HepG2 (cell line): ENCODE results near the gene SULT2B1. TPM values are rescaled to one million over a fixed set of nuclear protein-coding genes. Genes with fewer than 3 reads are reported as not detected.
A peak's percentile ranks its signal among the peaks of the same experiment; 100 is the strongest.

Experiments
- ATAC-seq: fragments of 200-7000 bp; cut with Tn5 transposase; 3 replicates; pipeline ENCODE4 v1.9.1; 2020; ENCODE audit warnings: mild to moderate bottlenecking, moderate library complexity
- BruUV-seq: library from RNA; stranded (reverse); fragments of 400-500 nt; replicated peaks from 2 replicates; lab custom pipeline; 2021; lab: Mats Ljungman, UMichigan
- CTCF ChIA-PET: fragments of 300-600 bp; formaldehyde crosslinking; extraction: SDS; loops from one replicate; lab custom pipeline; 2021; ENCODE audit warnings: low total read pairs, inconsistent platforms, low intra/inter-chr PET ratio; lab: Yijun Ruan, JAX
- POLR2A ChIA-PET: fragments of 350-600 bp; sonication (Branson Sonifier 250); formaldehyde crosslinking; loops from one replicate; lab custom pipeline; 2020; ENCODE audit warnings: antibody characterized with exemption, inconsistent platforms; lab: Yijun Ruan, JAX
- DNase-seq: peaks from one replicate; pipeline ENCODE4 v3.0.0-alpha.2; 2015; ENCODE audit warnings: low spot score
- FAIRE-seq: peaks from 3 replicates; lab custom pipeline; 2011; peaks lifted over from hg19 to GRCh38; lab: Jason Lieb, UNC
- H2AFZ ChIP-seq: one replicate; pipeline ENCODE4 v1.6.1; 2011; ENCODE audit warnings: low read length, inconsistent platforms
- H3K27ac ChIP-seq: fragments of 300-600 bp; 3 replicates; pipeline ENCODE4 v1.8.0; 2011; ENCODE audit warnings: mixed run types, mild to moderate bottlenecking, mixed read lengths, low read length, inconsistent platforms; ENCODE audit not compliant: insufficient read depth; ENCODE audit errors: extremely low read length
- H3K27me3 ChIP-seq, 2 experiments: fragments of 200-600 bp in 1 of 2; 2 replicates in 1 of 2; 3 replicates in 1 of 2; pipeline versions ENCODE4 v1.6.0 to v1.8.0; 2011; ENCODE audit warnings: low read length in 2 of 2, mild to moderate bottlenecking in 2 of 2, moderate library complexity in 2 of 2, inconsistent platforms in 1 of 2; ENCODE audit not compliant: insufficient read depth in 2 of 2, control insufficient read depth in 1 of 2
- H3K36me3 ChIP-seq, 2 experiments: fragments of 200-600 bp in 1 of 2; replicated peaks in 1 of 2; 2 replicates in 1 of 2; 3 replicates in 1 of 2; pipeline versions ENCODE4 v1.5.1 to v1.8.0; 2011; ENCODE audit warnings: low read length in 2 of 2, inconsistent platforms in 1 of 2; ENCODE audit not compliant: insufficient read depth in 2 of 2, control insufficient read depth in 1 of 2
- H3K4me1 ChIP-seq: 2 replicates; pipeline ENCODE4 v1.5.1; 2012; ENCODE audit warnings: low read length, inconsistent platforms; ENCODE audit not compliant: insufficient read depth
- H3K4me2 ChIP-seq: 2 replicates; pipeline ENCODE4 v1.6.0; 2011; ENCODE audit warnings: low read depth, low read length, inconsistent platforms
- H3K4me3 ChIP-seq, 3 experiments: fragments of 200-600 bp in 1 of 3; sonication (generic), shearing (Covaris generic) in 1 of 3; replicated peaks in 1 of 3; 2 replicates each; pipeline ENCODE4 v1.5.1; 2011 to 2016; ENCODE audit warnings: low read length in 3 of 3, inconsistent platforms in 2 of 3, low read depth in 2 of 3, mild to moderate bottlenecking in 2 of 3, control low read depth in 1 of 3, mixed read lengths in 1 of 3; ENCODE audit not compliant: insufficient read depth in 1 of 3
- H3K79me2 ChIP-seq: one replicate; pipeline ENCODE4 v1.6.1; 2011; ENCODE audit warnings: low read length, inconsistent platforms; ENCODE audit not compliant: insufficient read depth
- H3K9ac ChIP-seq: 2 replicates; pipeline ENCODE4 v1.6.0; 2011; ENCODE audit warnings: mild to moderate bottlenecking, low read depth, low read length, inconsistent platforms; ENCODE audit not compliant: insufficient read depth
- H3K9me3 ChIP-seq: 2 replicates; pipeline ENCODE4 v1.5.1; 2012; ENCODE audit warnings: mild to moderate bottlenecking, low read length
- H4K20me1 ChIP-seq: 2 replicates; pipeline ENCODE4 v1.6.0; 2011; ENCODE audit warnings: inconsistent platforms, mild to moderate bottlenecking, low read length, moderate library complexity; ENCODE audit not compliant: insufficient read depth
- ADNP ChIP-seq: sonication (generic); formaldehyde crosslinking; IDR thresholded peaks from 2 replicates; pipeline ENCODE4 v1.4.0; 2020; ENCODE audit warnings: missing genetic modification reagents
- CENPX ChIP-seq: sonication (generic); formaldehyde crosslinking; IDR thresholded peaks from 2 replicates; pipeline ENCODE4 v1.9.0; 2021; ENCODE audit warnings: mild to moderate bottlenecking, missing genetic modification reagents, moderate library complexity
- HOXA9 ChIP-seq: sonication (generic); formaldehyde crosslinking; IDR thresholded peaks from 2 replicates; pipeline ENCODE4 v1.8.1; 2022; ENCODE audit warnings: missing genetic modification reagents, mild to moderate bottlenecking, moderate library complexity, borderline replicate concordance
- JUND ChIP-seq: sonication (generic); formaldehyde crosslinking; IDR thresholded peaks from 2 replicates; pipeline ENCODE4 v1.8.0; 2022; ENCODE audit warnings: mild to moderate bottlenecking, missing genetic modification reagents
- PTBP1 ChIP-seq: fragments of 200-400 bp; formaldehyde crosslinking; IDR thresholded peaks from 2 replicates; pipeline ENCODE4 v1.6.1; 2018; ENCODE audit warnings: low read length, low read depth; ENCODE audit not compliant: poor library complexity, severe bottlenecking
- ZKSCAN1 ChIP-seq: fragments of 150-350 bp; IDR thresholded peaks from 2 replicates; pipeline ENCODE4 v1.6.1; 2014; ENCODE audit warnings: low read length
- ZNF598 ChIP-seq: sonication (generic); formaldehyde crosslinking; IDR thresholded peaks from 2 replicates; pipeline ENCODE4 v1.5.1; 2020; ENCODE audit warnings: mild to moderate bottlenecking, missing genetic modification reagents, borderline replicate concordance
- ZNF790 ChIP-seq: sonication (generic); formaldehyde crosslinking; IDR thresholded peaks from 2 replicates; pipeline ENCODE4 v1.8.0; 2022; ENCODE audit warnings: missing genetic modification reagents, mild to moderate bottlenecking, borderline replicate concordance
- ZSCAN30 ChIP-seq: sonication (generic); formaldehyde crosslinking; IDR thresholded peaks from 2 replicates; pipeline ENCODE4 v1.5.0; 2020; ENCODE audit warnings: mild to moderate bottlenecking, missing genetic modification reagents
- WGBS: methylation state at CpG from one replicate; pipeline ENCODE4 v1.1.6; 2017; ENCODE audit warnings: low lambda C conversion rate; 5-methylcytosine and 5-hydroxymethylcytosine counted together
- in situ Hi-C: cut with HindIII; loops from 2 replicates; pipeline ENCODE4 v1.10.0; 2017; ENCODE audit warnings: low pct_unique_long_range_greater_than_20kb; ENCODE audit not compliant: extremely low pct_ligation_motif_present
- intact Hi-C: fragments of 100-400 bp; cut with micrococcal nuclease; formaldehyde crosslinking; loops from one replicate; pipeline ENCODE4 v1.10.0; 2022; ENCODE audit not compliant: unreplicated experiment
- polyA plus RNA-seq, 8 experiments: library from polyadenylated mRNA; depleted of rRNA in 3 of 8; stranded (reverse) in 7 of 8; unstranded in 1 of 8; fragments of >200 nt; fragmentation: Illumina TruSeq in 4 of 8; extraction: Trizol in 4 of 8; gene quantifications; 2 replicates each; pipeline versions ENCODE4 v1.2.1 to v1.2.3, GENCODE V29; 2011 to 2016; ENCODE audit warnings: low read depth in 4 of 8, missing spikeins in 1 of 8, mixed read lengths in 1 of 8; ENCODE audit not compliant: insufficient read depth in 1 of 8
- total RNA-seq, 5 experiments: library from RNA; depleted of rRNA; stranded (reverse); fragments of >200 nt; fragmentation: Illumina TruSeq; extraction: Trizol; gene quantifications; 2 replicates each; pipeline ENCODE4 v1.2.3, GENCODE V29; 2016; ENCODE audit warnings: low read depth in 1 of 5
- TF ChIP-seq, protein P1 (sequence below): IDR thresholded peaks from 2 replicates; pipeline ENCODE4 v1.6.1; 2016; ENCODE audit warnings: low read depth, missing genetic modification reagents, missing compliant biosample characterization

The SULT2B1 gene
- total and polyA plus RNA-seq, 2 of the 13 experiments (the other 11 are each of a cell fraction or from before 2014, with no cell fraction given): 0.13 TPM; not detected in 1

DNA sequence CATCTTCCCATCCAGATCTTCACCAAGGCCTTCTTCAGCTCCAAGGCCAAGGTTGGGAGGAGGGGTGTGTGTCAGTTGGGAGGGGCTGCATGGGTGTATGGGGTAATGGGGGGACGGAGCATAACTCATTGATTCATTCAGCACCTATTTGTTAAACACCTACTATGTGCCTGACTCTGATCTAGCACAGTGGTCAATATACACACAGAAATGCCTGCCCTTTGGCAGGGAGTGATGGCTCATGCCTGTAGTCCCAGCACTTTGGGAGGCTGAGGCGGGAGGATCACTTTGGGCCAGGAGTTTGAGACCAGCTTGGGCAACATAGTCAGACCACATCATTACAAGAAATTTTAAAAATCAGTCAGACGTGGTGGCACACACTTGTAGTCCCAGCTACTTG, 35.4 kb downstream of the SULT2B1 start:
- POLR2A ChIA-PET: no interaction called here
- in situ Hi-C loops: loop anchor here (5.0 to 10.0 kb wide), 2 partner anchors 85 to 273 kb away; no protein-coding TSS in a partner anchor
- H3K4me3 ChIP-seq: no peak overlapping the region
- ATAC-seq (no peak), FAIRE-seq (no peak)
- H3K27ac ChIP-seq: no peak overlapping the region
- no TSS peak for BruUV-seq
- H3K36me3 ChIP-seq: no peaks in the 10 kb centered on the region
- no peak overlapping the region for H2AFZ ChIP-seq
- WGBS: 41% methylated on average over 2 of the region's 3 CpGs
- peaks cover 11% of the 10 kb centered on the region for H3K4me1 ChIP-seq
- peak; percentile 58; the same call in 1 of the 2 replicates for TF ChIP-seq ZKSCAN1
- no peak for TF ChIP-seq CENPX
- TF ChIP-seq, all 625 proteins: peak for 1
- H4K20me1 ChIP-seq: no peaks in the 10 kb centered on the region
- intact Hi-C loops: loop anchor here (10.0 kb wide), 1 partner anchor 273 kb away; no protein-coding TSS in a partner anchor
- H3K9me3 ChIP-seq: no peaks in the 10 kb centered on the region
- no peak overlapping the region for H3K9ac ChIP-seq
- CTCF ChIA-PET: no interaction called here
- no peak overlapping the region for H3K4me2 ChIP-seq
- H3K27me3 ChIP-seq: peaks cover 1 to 3% of the 10 kb centered on the region in 2 experiments; a peak in 2 of 5 replicates
- no peak for DNase-seq
- no peaks in the 10 kb centered on the region for H3K79me2 ChIP-seq

DNA sequence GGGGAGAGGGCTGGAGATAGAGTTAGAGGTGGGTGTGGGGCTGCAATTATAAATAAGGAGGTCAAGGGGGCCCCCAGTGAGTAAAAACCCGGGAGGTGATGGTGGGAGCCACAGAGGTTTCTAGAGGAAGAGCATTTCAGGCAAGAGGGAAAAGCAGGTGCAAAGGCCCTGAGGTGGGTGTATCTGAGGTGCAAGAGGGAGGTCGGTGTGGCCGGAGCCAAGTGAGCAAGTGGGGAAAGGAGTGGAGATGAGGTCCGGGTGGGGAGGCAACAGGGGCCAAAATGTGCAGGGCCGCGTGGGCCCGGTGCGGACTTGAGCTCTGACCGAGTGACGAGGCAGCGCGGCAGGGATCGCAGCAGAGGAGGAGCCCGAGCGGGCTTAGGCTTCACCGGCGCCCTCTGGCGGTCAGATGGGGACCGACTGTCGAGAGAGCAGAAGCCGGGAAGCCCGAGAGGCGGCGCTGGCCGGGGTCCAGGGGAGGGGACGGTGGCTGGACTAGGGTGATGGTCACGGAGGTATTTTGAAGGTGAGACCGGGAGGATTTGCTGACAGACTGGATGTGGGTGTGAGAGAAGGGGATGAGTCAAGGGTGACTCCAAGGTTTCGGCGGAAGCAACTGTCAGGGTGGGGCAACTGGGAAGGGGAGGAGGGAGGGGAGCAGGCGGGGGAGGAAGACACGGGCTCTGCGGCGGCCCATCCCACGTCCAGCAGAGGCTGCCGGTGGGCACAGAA, 36.9 kb downstream of the SULT2B1 start:
- peaks cover 1 to 3% of the 10 kb centered on the region in 2 experiments; a peak in 2 of 5 replicates for H3K27me3 ChIP-seq
- H3K79me2 ChIP-seq: no peaks in the 10 kb centered on the region
- ChIA-PET POLR2A (interaction anchor here (1.0 kb wide), 2 partner anchors 25 to 31 kb away, joined by 3 to 4 read pairs; partner anchors contain the start of genes RPL18 and SPHK2), CTCF (interaction anchor here (1.5 to 1.7 kb wide), 3 partner anchors 20 to 99 kb away, joined by 7 to 13 read pairs (median 10); no protein-coding TSS in a partner anchor)
- intact Hi-C loops (loop anchor here (10.0 kb wide), 1 partner anchor 274 kb away; no protein-coding TSS in a partner anchor), in situ Hi-C loops (loop anchor here (5.0 to 10.0 kb wide), 2 partner anchors 87 to 274 kb away; no protein-coding TSS in a partner anchor)
- H3K9ac ChIP-seq: no peak overlapping the region
- no peak overlapping the region for H2AFZ ChIP-seq
- peak; percentile 59 for DNase-seq
- no TSS peak for BruUV-seq
- 3% methylated on average over 28 of the region's 36 CpGs for WGBS
- no peak overlapping the region for H3K27ac ChIP-seq
- H3K4me2 ChIP-seq: peak overlapping the region; percentile 74
- H3K9me3 ChIP-seq: no peaks in the 10 kb centered on the region
- peaks cover 12% of the 10 kb centered on the region for H3K4me1 ChIP-seq
- no peaks in the 10 kb centered on the region for H3K36me3 ChIP-seq
- no peak for FAIRE-seq
- H4K20me1 ChIP-seq: no peaks in the 10 kb centered on the region
- H3K4me3 ChIP-seq: peak overlapping the region in 1 of 3 experiments; percentile 62; a peak in 1 of 6 replicates
- ATAC-seq: peak; percentile 80
- TF ChIP-seq ZNF790 (CRISPR knock-in tag): no peak
- no peak for TF ChIP-seq JUND
- TF ChIP-seq, protein P1, sequence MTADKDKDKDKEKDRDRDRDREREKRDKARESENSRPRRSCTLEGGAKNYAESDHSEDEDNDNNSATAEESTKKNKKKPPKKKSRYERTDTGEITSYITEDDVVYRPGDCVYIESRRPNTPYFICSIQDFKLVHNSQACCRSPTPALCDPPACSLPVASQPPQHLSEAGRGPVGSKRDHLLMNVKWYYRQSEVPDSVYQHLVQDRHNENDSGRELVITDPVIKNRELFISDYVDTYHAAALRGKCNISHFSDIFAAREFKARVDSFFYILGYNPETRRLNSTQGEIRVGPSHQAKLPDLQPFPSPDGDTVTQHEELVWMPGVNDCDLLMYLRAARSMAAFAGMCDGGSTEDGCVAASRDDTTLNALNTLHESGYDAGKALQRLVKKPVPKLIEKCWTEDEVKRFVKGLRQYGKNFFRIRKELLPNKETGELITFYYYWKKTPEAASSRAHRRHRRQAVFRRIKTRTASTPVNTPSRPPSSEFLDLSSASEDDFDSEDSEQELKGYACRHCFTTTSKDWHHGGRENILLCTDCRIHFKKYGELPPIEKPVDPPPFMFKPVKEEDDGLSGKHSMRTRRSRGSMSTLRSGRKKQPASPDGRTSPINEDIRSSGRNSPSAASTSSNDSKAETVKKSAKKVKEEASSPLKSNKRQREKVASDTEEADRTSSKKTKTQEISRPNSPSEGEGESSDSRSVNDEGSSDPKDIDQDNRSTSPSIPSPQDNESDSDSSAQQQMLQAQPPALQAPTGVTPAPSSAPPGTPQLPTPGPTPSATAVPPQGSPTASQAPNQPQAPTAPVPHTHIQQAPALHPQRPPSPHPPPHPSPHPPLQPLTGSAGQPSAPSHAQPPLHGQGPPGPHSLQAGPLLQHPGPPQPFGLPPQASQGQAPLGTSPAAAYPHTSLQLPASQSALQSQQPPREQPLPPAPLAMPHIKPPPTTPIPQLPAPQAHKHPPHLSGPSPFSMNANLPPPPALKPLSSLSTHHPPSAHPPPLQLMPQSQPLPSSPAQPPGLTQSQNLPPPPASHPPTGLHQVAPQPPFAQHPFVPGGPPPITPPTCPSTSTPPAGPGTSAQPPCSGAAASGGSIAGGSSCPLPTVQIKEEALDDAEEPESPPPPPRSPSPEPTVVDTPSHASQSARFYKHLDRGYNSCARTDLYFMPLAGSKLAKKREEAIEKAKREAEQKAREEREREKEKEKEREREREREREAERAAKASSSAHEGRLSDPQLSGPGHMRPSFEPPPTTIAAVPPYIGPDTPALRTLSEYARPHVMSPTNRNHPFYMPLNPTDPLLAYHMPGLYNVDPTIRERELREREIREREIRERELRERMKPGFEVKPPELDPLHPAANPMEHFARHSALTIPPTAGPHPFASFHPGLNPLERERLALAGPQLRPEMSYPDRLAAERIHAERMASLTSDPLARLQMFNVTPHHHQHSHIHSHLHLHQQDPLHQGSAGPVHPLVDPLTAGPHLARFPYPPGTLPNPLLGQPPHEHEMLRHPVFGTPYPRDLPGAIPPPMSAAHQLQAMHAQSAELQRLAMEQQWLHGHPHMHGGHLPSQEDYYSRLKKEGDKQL (CRISPR knock-in tag): no peak
- TF ChIP-seq HOXA9: no peak
- no peak for TF ChIP-seq ZNF598
- TF ChIP-seq PTBP1: peak; percentile 82
- TF ChIP-seq ZSCAN30: no peak
- peak; percentile 65; the same call in 1 of the 2 replicates for TF ChIP-seq ADNP (CRISPR knock-in tag)
